Activated T-cell treated with anti-CD3 and anti-CD28 coated beads, Interleukin-2, amount 50 U/mL, for 4 hours (primary cell): Measurements from ENCODE around the gene USB1. TPM values are rescaled to one million over a fixed set of nuclear protein-coding genes. Genes with fewer than 3 reads are reported as not detected.
A peak's percentile ranks its signal among the peaks of the same experiment; 100 is the strongest.

Source experiments
- ATAC-seq, 2 donors: fragments of 200-7000 bp; cut with Tn5 transposase; one replicate each; pipeline ENCODE4 v1.10.0; 2021
- DNase-seq: peaks from one replicate; pipeline ENCODE4 v3.0.0-alpha.2; 2020
- H3K27me3 Mint-ChIP-seq: one replicate; pipeline ENCODE4 v1.8.0; 2021; ENCODE audit warnings: low read depth, mixed read lengths
- H3K36me3 Mint-ChIP-seq: one replicate; pipeline ENCODE4 v1.8.0; 2022; ENCODE audit warnings: mixed read lengths; ENCODE audit not compliant: insufficient read depth
- H3K4me1 Mint-ChIP-seq: one replicate; pipeline ENCODE4 v1.8.0; 2021; ENCODE audit warnings: low read depth, mixed read lengths
- H3K4me3 Mint-ChIP-seq: one replicate; pipeline ENCODE4 v1.8.0; 2021; ENCODE audit warnings: mild to moderate bottlenecking, moderate library complexity, mixed read lengths
- H3K9me3 Mint-ChIP-seq: one replicate; pipeline ENCODE4 v1.8.0; 2021; ENCODE audit warnings: mixed read lengths
- total RNA-seq, 3 donors: library from RNA; stranded (reverse); gene quantifications; one replicate each; pipeline ENCODE4 v1.2.1, GENCODE V29; 2021

Gene USB1
- total RNA-seq, result 10 to 100 TPM; 75.0 to 78.8 (median 75.7) TPM

DNA sequence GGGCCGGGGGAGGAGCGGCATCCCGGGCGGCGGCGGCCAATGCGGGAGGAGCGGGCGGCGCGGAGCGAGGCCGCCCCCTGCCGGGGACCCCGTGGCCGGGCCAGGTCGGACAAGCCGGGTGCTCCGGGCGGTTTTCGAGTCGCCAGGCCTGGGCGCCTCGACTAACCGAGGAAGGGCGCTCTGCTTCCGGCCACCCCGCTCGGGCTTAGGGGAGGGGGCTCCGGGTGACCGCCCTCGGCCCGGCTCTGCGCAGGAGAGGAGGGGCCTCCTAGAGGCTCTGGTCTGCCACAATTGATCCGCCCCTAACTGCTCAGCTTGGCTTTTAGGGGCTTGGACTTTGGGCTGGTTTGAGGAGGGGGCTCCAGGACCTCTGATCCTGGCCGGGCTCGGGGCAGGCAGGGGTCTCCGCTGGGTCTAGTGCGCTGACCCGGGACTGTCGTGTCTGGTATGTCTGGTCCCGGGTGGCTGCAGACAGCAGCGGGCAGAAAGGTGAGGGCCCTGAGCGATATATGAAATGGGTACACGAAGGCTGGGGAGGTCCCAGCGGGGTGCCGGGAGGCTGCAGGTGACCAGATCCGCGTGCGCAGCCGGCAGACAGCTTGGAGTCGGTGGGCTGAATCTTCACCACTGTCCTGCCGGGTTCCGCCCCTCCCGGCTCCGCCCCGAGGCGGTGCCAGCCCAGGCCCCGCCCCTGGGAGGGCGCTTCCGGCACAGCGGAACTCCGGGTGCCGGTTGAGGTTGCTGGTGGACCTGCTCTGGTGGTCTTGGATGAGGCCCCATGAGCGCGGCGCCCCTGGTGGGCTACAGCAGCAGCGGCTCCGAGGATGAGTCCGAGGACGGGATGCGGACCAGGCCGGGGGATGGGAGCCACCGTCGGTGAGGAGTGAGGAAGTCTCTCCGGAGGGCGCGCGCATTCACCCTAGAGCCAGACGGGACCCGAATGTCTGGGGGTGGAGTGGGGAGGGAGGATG lies at the start of gene USB1:
Gene USB1 (plus strand): TSS at position 702 of the 971 bp plus-strand sequence. CDS start 77 bp downstream, at position 779.
- ATAC-seq (peak; percentile 85), DNase-seq (peak; percentile 77)
- H3K36me3 Mint-ChIP-seq, result peaks cover 20% of the 10 kb centered on the region

DNA sequence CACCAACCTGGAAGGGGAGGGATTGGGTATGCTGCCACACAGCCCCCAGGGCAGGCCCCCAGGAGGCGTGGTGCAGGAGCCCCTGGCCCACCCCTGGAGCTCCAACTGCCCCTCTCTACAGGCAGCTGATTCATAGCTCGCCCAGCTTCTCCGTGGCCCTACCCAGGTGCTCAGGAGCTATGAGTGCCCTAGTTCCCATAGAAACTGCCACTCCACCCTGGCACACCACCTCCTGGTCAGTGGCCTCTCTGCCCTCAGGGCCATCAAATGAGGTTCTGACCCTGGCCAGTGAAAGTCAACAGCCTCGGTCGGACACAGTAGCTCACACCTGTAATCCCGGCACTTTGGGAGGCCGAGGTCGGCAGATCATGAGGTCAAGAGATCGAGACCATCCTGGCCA lies 48.3 kb upstream of the USB1 start:
- Mint-ChIP-seq H3K9me3 (no peaks in the 10 kb centered on the region), H3K4me1 (no peaks in the 10 kb centered on the region), H3K36me3 (no peaks in the 10 kb centered on the region), H3K4me3 (no peak overlapping the region), H3K27me3 (no peaks in the 10 kb centered on the region)
- ATAC-seq, result no peak
- no peak for DNase-seq

More for the DNA sequence above, at the start of gene USB1:
- Mint-ChIP-seq H3K4me1 (peaks cover 55% of the 10 kb centered on the region), H3K9me3 (no peaks in the 10 kb centered on the region), H3K4me3 (peak within 1 kb of the TSS; percentile 92), H3K27me3 (no peaks in the 10 kb centered on the region)

DNA sequence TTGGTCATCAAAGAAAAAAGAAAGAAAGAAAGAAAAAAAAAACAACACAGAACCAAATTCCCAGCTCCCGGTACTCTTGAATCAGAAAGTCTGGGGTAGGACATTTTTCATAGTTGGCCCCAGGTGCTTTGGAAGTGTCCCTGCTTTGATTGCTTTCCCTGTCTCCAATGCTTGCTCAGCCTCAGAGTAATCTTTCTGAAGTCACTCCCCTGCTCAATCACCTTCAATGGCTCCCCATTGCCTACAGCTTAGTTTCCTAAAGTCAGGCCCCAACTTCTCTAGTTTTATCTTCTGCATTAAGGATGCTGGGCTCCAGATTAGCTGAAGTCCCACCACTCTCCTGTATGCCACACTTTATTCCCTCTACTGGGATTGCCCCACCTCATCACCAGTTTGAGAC lies 47.4 kb upstream of the USB1 start:
- no peak for DNase-seq
- Mint-ChIP-seq H3K4me3 (no peak overlapping the region), H3K4me1 (no peaks in the 10 kb centered on the region), H3K9me3 (no peaks in the 10 kb centered on the region), H3K36me3 (no peaks in the 10 kb centered on the region), H3K27me3 (no peaks in the 10 kb centered on the region)
- no peak for ATAC-seq

- H3K4me3 Mint-ChIP-seq, result no peak overlapping the region
- H3K9me3 Mint-ChIP-seq, result no peaks in the 10 kb centered on the region
- H3K36me3 Mint-ChIP-seq, result no peaks in the 10 kb centered on the region
- DNase-seq (no peak), ATAC-seq (no peak)
- H3K4me1 Mint-ChIP-seq, result no peaks in the 10 kb centered on the region
- H3K27me3 Mint-ChIP-seq, result no peaks in the 10 kb centered on the region
Measured at GRCh38 chr16:57955572-57956188, 45.5 kb upstream of the USB1 start.

DNA sequence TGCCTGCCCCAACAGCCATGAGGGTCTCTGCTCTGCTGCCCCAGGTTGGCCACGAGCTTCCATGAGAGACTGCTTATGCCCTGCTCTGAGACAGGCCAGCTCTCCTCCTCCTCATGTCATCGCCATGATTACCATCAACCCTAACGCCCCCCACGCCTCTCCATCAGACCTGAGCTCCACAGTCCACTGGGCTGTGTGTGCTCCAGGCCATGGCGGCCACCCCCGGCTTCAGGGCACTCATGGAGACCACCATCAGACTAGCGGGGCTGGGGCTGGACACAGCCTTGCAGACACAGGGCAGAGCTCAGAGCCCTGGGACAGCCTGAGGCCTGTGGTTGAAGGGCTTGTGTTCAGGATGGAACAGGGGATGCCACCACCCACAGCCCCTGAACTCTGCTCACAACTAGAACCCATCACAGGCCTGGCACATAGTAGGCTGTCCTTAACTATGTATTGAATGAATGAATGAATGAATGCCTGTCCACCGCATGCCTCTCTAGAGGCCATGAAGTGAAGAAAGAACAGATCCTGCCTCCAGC lies 44.9 kb upstream of the USB1 start:
- ATAC-seq (no peak), DNase-seq (no peak)
- no peaks in the 10 kb centered on the region for H3K36me3 Mint-ChIP-seq
- H3K4me3 Mint-ChIP-seq, result no peak overlapping the region
- H3K9me3 Mint-ChIP-seq, result no peaks in the 10 kb centered on the region
- H3K4me1 Mint-ChIP-seq, result no peaks in the 10 kb centered on the region
- H3K27me3 Mint-ChIP-seq, result no peaks in the 10 kb centered on the region

DNA sequence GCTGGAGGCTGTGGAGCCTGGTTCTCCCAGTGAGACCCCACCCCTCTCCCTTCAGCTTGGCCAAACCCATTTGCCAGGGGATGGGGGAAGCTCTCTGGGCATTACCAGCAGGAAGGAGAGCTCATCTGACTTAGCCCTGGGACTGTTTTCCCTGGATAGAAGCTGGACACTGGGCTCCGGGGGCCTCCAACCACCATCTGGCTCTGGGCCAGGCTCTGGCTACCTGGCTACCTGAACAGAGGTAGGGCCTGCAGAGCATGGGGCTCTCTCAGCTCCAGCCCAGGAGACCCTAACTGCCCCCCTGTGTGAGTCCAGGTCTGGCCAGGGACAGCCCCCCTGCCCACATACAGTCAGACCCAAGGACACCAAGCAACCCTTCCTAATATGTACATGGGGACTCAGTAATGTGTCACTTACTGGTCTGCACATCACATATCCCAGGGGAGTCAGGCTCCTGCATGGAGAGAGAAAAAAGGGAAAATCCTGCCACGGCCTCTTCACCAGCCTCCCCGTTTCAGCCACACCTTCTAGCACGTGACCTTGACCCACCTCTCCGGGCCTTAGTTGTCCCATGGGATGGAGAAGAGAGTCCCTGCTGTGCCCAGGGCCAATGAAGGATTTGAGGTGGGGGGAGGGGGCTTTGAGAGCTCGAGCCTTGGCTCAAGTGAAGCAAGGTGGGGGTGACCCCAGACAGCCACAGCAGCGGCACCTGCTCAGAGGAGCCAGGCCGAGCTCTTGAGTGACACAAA lies 44.1 kb upstream of the USB1 start:
- DNase-seq, result no peak
- ATAC-seq, result no peak
- Mint-ChIP-seq H3K4me1 (no peaks in the 10 kb centered on the region), H3K4me3 (no peak overlapping the region), H3K36me3 (no peaks in the 10 kb centered on the region), H3K9me3 (no peaks in the 10 kb centered on the region), H3K27me3 (no peaks in the 10 kb centered on the region)

- Mint-ChIP-seq H3K4me1 (no peaks in the 10 kb centered on the region), H3K9me3 (no peaks in the 10 kb centered on the region), H3K4me3 (no peak overlapping the region), H3K27me3 (no peaks in the 10 kb centered on the region), H3K36me3 (no peaks in the 10 kb centered on the region)
- DNase-seq (no peak), ATAC-seq (no peak)
Measured at GRCh38 chr16:57957673-57958392, 43.4 kb upstream of the USB1 start.

DNA sequence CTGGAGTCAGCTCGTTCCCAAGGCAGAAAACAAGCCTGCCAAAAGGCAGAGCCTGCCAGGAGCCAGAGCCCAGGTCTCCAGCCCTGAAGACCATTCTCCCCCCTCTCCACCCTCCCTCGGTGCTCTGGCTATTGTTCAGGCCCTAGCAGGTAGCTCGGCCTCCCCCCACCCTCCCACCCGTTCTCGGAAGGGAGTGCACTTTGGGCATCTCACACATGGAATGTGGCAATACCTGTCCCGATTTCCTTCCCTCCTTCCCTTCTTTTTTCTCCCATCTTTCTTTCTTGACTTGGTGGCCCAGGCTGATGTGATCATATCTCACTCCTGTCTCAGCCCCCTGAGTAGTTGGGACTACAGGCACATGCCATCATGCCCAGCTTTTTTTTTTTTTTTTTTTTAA lies 42.7 kb upstream of the USB1 start:
- ATAC-seq, result no peak

DNA sequence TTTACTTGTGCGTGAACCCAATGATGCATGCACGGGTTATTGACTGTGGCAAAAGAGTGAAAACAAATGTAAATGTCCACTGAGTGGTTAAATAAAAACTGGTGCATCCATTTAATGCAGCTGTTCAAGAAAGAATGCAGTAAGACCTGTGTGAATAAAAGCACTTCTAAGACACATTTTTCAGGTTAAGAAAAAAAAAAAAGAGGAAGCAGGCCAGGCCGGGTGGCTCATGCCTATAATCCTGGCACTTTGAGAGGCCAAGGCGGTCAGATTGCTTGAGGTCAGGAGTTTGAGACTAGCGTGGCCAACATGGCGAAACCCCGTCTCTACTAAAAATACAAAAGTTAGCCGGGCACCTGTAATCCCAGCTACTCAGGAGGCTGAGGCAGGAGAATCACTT lies 42.1 kb upstream of the USB1 start:
- DNase-seq (no peak), ATAC-seq (no peak)
- Mint-ChIP-seq H3K4me3 (no peak overlapping the region), H3K4me1 (no peaks in the 10 kb centered on the region), H3K9me3 (no peaks in the 10 kb centered on the region), H3K27me3 (no peaks in the 10 kb centered on the region), H3K36me3 (no peaks in the 10 kb centered on the region)

More for the DNA sequence above, 42.7 kb upstream of the USB1 start:
- Mint-ChIP-seq H3K4me1 (no peaks in the 10 kb centered on the region), H3K36me3 (no peaks in the 10 kb centered on the region), H3K4me3 (no peak overlapping the region), H3K9me3 (no peaks in the 10 kb centered on the region), H3K27me3 (no peaks in the 10 kb centered on the region)
- no peak for DNase-seq

DNA sequence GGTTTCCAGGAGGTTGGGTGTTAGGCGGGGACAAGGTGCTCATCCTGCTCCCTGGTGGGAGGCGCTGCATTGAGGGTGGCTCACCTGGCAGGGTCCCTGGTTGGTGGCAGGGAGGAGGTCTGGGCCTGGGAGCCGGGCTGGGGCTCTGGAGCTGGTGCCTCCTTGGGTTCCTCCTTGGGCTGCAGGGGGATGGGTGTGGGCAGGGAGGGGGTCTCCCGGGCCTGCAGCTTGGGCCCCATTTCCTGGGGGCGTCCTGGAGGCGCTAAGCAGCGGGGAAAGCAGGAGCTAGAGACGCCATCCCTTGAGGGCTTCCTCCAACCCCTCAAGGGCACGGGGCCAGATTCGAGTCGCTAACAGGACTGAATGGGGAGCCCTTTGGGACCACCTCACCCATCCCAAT lies 41.4 kb upstream of the USB1 start:
- no peak overlapping the region for H3K4me3 Mint-ChIP-seq
- no peaks in the 10 kb centered on the region for H3K4me1 Mint-ChIP-seq
- no peaks in the 10 kb centered on the region for H3K27me3 Mint-ChIP-seq
- no peaks in the 10 kb centered on the region for H3K9me3 Mint-ChIP-seq
- no peaks in the 10 kb centered on the region for H3K36me3 Mint-ChIP-seq
- ATAC-seq (no peak), DNase-seq (no peak)

- no peaks in the 10 kb centered on the region for H3K9me3 Mint-ChIP-seq
- H3K4me1 Mint-ChIP-seq, result no peaks in the 10 kb centered on the region
- H3K27me3 Mint-ChIP-seq, result no peaks in the 10 kb centered on the region
- DNase-seq, result no peak
- no peak overlapping the region for H3K4me3 Mint-ChIP-seq
- no peak for ATAC-seq
- H3K36me3 Mint-ChIP-seq, result no peaks in the 10 kb centered on the region
Measured at GRCh38 chr16:57960310-57960709, 40.9 kb upstream of the USB1 start.

DNA sequence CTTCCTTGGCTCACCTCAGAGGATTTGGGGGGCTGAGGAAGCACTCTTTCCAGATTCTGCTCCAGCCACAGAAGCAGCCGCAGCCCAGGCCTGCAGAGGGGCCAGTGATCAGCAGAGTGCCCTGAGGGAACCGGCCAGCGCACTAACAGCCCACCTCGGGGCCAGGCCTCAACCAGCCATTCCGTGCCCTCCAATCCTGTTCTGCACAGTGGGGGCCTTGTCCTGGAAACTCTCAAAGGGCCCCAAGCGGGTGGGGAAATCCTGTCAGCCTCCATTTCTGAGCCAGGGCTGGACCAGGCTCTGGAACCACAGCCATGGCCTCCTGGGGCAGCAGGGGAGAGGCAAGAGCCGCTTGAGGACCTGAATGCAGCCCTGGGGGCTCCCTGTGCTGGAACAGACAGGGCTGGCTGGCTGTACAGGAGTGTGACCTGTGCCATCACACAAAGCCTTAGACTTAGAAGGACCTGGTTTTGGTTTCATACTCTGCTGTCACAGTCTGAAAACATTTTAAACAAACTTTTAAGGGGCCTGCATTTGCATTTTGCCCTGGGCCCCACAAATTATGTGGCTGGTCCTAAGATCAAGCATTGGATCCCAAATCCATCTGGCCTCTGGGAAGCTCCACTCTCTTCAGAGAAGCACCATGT lies 40.3 kb upstream of the USB1 start:
- H3K9me3 Mint-ChIP-seq, result no peaks in the 10 kb centered on the region
- DNase-seq (no peak), ATAC-seq (no peak)
- H3K4me1 Mint-ChIP-seq, result no peaks in the 10 kb centered on the region
- H3K27me3 Mint-ChIP-seq, result no peaks in the 10 kb centered on the region
- no peak overlapping the region for H3K4me3 Mint-ChIP-seq
- no peaks in the 10 kb centered on the region for H3K36me3 Mint-ChIP-seq

DNA sequence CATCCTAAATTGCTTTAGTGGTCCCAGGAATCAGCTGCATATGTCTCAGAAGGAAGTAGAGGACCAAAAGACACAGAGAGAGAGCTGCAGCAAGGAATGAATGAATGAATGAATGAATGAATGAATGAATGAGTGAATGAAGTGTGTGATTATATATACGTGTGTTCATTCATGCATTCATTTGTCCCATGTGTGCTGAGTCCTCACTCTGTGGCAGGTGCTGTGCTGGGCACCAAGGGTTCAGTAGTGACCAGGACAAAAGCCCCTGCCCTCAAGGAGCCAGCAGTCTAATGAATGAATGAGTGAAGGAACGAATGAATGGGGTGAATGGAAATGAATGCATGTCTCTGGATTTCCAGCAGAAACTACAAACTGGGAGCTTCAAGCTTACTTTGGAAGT lies 39.7 kb upstream of the USB1 start:
- ATAC-seq, result no peak
- Mint-ChIP-seq H3K27me3 (no peaks in the 10 kb centered on the region), H3K36me3 (no peaks in the 10 kb centered on the region), H3K4me1 (no peaks in the 10 kb centered on the region), H3K9me3 (no peaks in the 10 kb centered on the region), H3K4me3 (no peak overlapping the region)
- DNase-seq, result no peak
